A673 (cell line): ENCODE data around the gene TPTE2. TPM values are rescaled to one million over a fixed set of nuclear protein-coding genes. Genes with fewer than 3 reads are reported as not detected.
"Not testable (repeated sequence)": the region's sequence is repeated elsewhere in the genome, so short reads cannot be mapped to it uniquely, and the experiment has no call there.

ENCODE experiments used
- BruUV-seq: library from RNA; stranded (reverse); fragments of 400-500 nt; replicated peaks from 2 replicates; lab custom pipeline; 2021; lab: Mats Ljungman, UMichigan
- CTCF ChIA-PET: fragments of 300-600 bp; sonication (Branson Sonifier 250); formaldehyde crosslinking; loops from one replicate; lab custom pipeline; 2022; ENCODE audit warnings: antibody characterized with exemption; lab: Charles Lee
- POLR2A ChIA-PET: fragments of 300-600 bp; sonication (Branson Sonifier 250); formaldehyde crosslinking; loops from one replicate; lab custom pipeline; 2022; ENCODE audit warnings: antibody characterized with exemption; ENCODE audit not compliant: low non-redundant PET; lab: Charles Lee
- DNase-seq: peaks from one replicate; pipeline ENCODE4 v3.0.0-alpha.2; 2015; ENCODE audit warnings: low spot score
- H3K27ac ChIP-seq: fragments of 200-600 bp; sonication (generic); 2 replicates; pipeline ENCODE4 v1.5.1; 2016; ENCODE audit warnings: mixed run types, low read depth, mild to moderate bottlenecking, mixed read lengths, antibody characterized with exemption, low read length; ENCODE audit not compliant: poor library complexity, severe bottlenecking
- H3K27me3 ChIP-seq: fragments of 200-600 bp; sonication (generic); replicated peaks from 2 replicates; pipeline ENCODE4 v1.6.1; 2017; ENCODE audit warnings: mixed run types, low read depth, mild to moderate bottlenecking, mixed read lengths, antibody characterized with exemption, low read length; ENCODE audit not compliant: insufficient read depth, poor library complexity
- H3K36me3 ChIP-seq: fragments of 200-600 bp; sonication (generic); 2 replicates; pipeline ENCODE4 v1.6.1; 2016; ENCODE audit warnings: mixed run types, mild to moderate bottlenecking, mixed read lengths, antibody characterized with exemption, low read length; ENCODE audit not compliant: insufficient read depth, poor library complexity, severe bottlenecking
- H3K4me1 ChIP-seq: fragments of 200-600 bp; sonication (generic); 2 replicates; pipeline ENCODE4 v1.6.1; 2017; ENCODE audit warnings: mixed run types, mild to moderate bottlenecking, mixed read lengths, antibody characterized with exemption, low read length; ENCODE audit not compliant: insufficient read depth, poor library complexity, severe bottlenecking
- H3K4me3 ChIP-seq: fragments of 200-600 bp; sonication (generic); 2 replicates; pipeline ENCODE4 v1.5.1; 2016; ENCODE audit warnings: low read depth, mixed run types, mild to moderate bottlenecking, mixed read lengths, low read length; ENCODE audit not compliant: poor library complexity, severe bottlenecking
- H3K9me3 ChIP-seq: fragments of 200-600 bp; sonication (generic); 2 replicates; pipeline ENCODE4 v1.6.1; 2016; ENCODE audit warnings: mixed run types, low read depth, mild to moderate bottlenecking, mixed read lengths, antibody characterized with exemption, low read length; ENCODE audit not compliant: poor library complexity, severe bottlenecking
- CTCF ChIP-seq: fragments of 300-800, 200-600 bp; sonication (generic); conservative IDR thresholded peaks from 2 replicates; pipeline ENCODE4 v1.5.1; 2017; ENCODE audit warnings: low read depth, mild to moderate bottlenecking, antibody characterized with exemption, low read length, moderate library complexity, mixed read lengths
- intact Hi-C: fragments of 100-400 bp; cut with micrococcal nuclease; formaldehyde crosslinking; loops from one replicate; pipeline ENCODE4 v1.10.0; 2022; ENCODE audit not compliant: unreplicated experiment
- total RNA-seq: library from RNA; stranded (reverse); gene quantifications from 2 replicates; pipeline ENCODE4 v1.2.3, GENCODE V29; 2021

TPTE2 gene
- total RNA-seq, 1 experiment from 2014 or later = 27.5 TPM

GRCh38 chr13:19439056-19439686 lies 122.2 kb downstream of the TPTE2 start:
- POLR2A ChIA-PET, H3K4me1 ChIP-seq, H3K9me3 ChIP-seq, H3K36me3 ChIP-seq, H3K27ac ChIP-seq, CTCF ChIA-PET, H3K27me3 ChIP-seq, BruUV-seq: not testable (repeated sequence)
- peak; percentile 34 for TF ChIP-seq CTCF
- intact Hi-C loops = loop anchor here (5.0 kb wide), 2 partner anchors 172 to 352 kb away; no protein-coding TSS in a partner anchor
- DNase-seq = peak; percentile 83
- H3K4me3 ChIP-seq = peak overlapping the region; percentile 49

GRCh38 chr13:19437780-19438179 lies 123.6 kb downstream of the TPTE2 start:
- TSS peak; percentile 31 for BruUV-seq
- intact Hi-C loops = loop anchor here (5.0 kb wide), 2 partner anchors 170 to 350 kb away; no protein-coding TSS in a partner anchor
- DNase-seq, H3K4me1 ChIP-seq, H3K36me3 ChIP-seq, H3K27me3 ChIP-seq, POLR2A ChIA-PET, H3K9me3 ChIP-seq, CTCF ChIA-PET: not testable (repeated sequence)
- Histone ChIP-seq H3K4me3 (peak overlapping the region; percentile 49), H3K27ac (peak overlapping the region; percentile 34)

GRCh38 chr13:19422236-19422635 lies 139.1 kb downstream of the TPTE2 start:
- H3K27ac ChIP-seq, H3K4me3 ChIP-seq, H3K36me3 ChIP-seq, CTCF ChIA-PET, H3K9me3 ChIP-seq, DNase-seq, BruUV-seq, POLR2A ChIA-PET, H3K27me3 ChIP-seq, H3K4me1 ChIP-seq, intact Hi-C loops: not testable (repeated sequence)

- H3K4me1 ChIP-seq, H3K27me3 ChIP-seq, CTCF ChIA-PET, H3K36me3 ChIP-seq, POLR2A ChIA-PET, H3K4me3 ChIP-seq, H3K27ac ChIP-seq, DNase-seq, BruUV-seq, H3K9me3 ChIP-seq, intact Hi-C loops: not testable (repeated sequence)
Observed at GRCh38 chr13:19412494-19412893, 148.8 kb downstream of the TPTE2 start.

GRCh38 chr13:19382746-19383511 lies 178.4 kb downstream of the TPTE2 start:
- H3K27ac ChIP-seq, H3K4me3 ChIP-seq, H3K36me3 ChIP-seq, H3K27me3 ChIP-seq, DNase-seq, POLR2A ChIA-PET, CTCF ChIA-PET, intact Hi-C loops, H3K4me1 ChIP-seq, BruUV-seq, H3K9me3 ChIP-seq: not testable (repeated sequence)
